ENCODE results near the gene PRR22.

Gene PRR22

DNA sequence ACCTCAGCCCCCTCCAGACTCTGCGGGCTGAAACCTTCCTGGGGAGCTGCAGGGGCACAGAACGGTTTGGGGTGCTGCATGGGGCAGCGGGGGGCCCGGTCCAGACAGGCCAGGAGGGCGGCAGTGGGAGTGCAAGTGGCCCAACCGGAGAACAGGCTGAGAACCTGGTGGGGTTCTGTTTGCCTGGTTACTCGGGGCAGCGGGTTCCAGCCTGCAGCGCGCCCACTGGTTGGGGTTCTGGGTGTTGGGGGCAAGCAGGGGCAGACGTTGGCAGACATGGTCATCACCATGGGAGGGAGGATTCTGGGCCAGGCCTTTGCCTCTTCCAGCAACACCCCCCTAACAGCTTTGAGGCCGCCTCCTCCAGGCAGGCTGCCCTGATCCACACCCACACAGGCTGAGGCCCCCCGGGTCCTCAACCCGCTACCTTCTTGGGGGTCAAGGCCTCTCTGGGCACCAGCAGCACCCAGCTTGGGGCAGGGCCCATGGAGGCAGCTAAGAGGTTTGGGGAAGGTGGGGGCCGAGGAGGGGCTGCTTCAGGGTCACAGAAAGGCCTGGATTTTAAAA is at the start of gene PRR22:
Gene PRR22 (minus strand): TSS at position 166 of the 567 bp plus-strand sequence. CDS start 86 bp downstream, at position 80.
- DNase-seq (ENCODE audit: low spot score): no peak

GRCh38 chr19:5832527-5833216 is 48.1 kb upstream of the PRR22 start:
- no peak for DNase-seq (ENCODE audit: low spot score)

- no peak for DNase-seq (ENCODE audit: low spot score)
These were observed 47.5 kb upstream of the PRR22 start for GRCh38 chr19:5832061-5832460.

DNA sequence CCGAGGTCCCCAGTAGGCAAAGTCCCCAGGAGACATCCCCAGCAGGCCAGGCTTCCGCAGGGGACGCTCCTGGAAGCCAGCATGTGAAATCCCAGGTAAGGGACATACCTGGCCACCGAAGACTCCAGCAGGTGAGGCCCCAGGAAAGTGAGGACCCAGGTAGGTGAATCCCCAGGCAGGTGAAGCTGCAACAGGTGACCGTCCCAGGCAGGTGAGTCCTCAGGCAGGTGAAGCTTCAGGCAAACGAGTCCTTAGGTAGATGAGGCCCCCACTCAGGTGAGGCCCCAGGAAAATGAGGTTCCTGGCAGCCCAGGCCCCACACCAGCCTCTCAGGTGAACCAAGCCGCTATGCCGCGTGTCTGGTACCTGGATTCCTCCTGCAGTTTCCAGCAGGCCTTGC is 46.6 kb upstream of the PRR22 start:
- DNase-seq (ENCODE audit: low spot score): no peak

- DNase-seq (ENCODE audit: low spot score): no peak
These were observed 45.2 kb upstream of the PRR22 start for GRCh38 chr19:5829567-5830310.

- no peak for DNase-seq (ENCODE audit: low spot score)
These were observed 44.4 kb upstream of the PRR22 start for GRCh38 chr19:5828661-5829566.

- DNase-seq (ENCODE audit: low spot score): peak; percentile 98
These were observed 43.5 kb upstream of the PRR22 start for GRCh38 chr19:5827891-5828660.

GRCh38 chr19:5827342-5827890 is 42.9 kb upstream of the PRR22 start:
- no peak for DNase-seq (ENCODE audit: low spot score)

DNA sequence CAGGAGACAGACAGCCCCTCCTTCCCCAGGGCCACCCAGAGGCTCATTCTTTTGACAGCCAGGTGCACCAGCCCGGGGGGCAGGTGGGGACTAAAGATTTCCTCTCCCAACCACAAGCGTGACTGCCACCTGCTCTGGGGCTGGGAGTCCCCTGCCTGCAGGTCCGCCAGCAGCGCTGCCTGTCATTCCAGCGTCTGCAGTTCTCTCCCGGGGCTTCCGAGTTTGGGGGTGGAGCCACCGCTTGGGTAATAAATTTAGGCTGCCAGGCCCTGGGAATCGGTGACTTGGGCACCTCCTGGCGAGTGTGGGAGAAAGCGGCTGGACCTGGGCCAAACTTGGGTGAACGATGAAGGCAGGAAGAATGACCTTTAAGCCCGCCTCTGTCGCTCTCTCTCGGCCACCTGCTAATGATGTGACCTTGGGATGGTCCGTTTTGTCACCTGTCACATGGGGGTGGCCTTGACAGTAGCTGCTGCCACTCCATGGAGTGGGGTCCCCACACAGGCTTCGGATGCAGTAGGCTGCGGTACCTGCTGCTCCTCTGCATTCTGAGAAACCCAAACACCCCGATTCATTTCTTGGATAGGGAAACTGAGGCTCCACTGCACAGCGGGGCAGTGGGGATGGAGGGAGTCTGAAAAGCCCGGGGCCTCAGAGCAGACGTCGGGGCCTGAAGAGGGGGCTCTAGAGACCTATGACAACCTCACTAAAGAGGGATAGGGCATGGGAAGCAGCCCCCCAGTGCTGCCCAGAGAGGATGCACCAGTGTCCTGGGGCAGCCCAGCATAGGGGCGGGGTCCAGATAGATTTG is 42.2 kb upstream of the PRR22 start:
- no peak for DNase-seq (ENCODE audit: low spot score)

DNA sequence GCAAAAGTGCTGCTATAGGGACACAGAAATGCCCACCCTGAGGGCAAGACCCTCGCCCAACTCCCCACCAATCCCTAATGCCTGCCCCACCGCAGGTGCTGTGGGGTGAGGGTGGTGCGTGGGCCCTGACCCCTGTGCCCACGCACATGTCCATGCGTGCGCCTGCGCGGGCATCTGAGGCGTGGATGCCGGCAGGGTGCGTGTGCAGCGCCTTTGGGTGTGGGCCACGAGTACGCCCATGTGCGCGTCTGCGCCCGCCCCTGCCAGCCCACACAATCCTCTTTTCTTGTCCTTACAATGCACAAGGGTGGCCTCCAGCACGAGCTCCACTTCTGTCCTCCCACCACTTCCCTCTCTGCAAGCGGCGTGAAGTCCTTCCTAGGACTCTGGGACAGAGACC is 40.6 kb upstream of the PRR22 start:
- peak; percentile 55 for DNase-seq (ENCODE audit: low spot score)

DNA sequence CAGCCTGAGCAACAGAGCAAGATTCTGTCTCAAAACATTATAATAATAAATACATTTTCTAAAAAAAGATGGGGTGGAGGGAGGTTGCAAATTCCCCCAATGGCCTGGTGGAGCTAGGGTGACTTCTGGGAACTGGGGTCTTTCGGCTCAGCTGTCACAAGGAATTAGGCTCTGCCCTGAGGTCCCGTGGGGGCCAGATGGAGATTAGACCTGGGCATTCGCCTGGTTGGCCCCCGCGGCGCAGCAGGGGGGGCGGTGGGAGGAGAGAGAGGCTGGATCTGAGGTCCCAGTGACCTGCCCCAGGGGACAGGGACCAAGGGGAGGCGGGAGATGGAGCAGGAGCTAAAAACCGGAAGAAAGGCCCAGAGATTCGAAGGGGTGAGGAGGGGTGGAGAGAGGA is 40.2 kb upstream of the PRR22 start:
- DNase-seq (ENCODE audit: low spot score): no peak

- DNase-seq (ENCODE audit: low spot score): no peak
These were observed 39.2 kb upstream of the PRR22 start for GRCh38 chr19:5823579-5824281.

- no peak for DNase-seq (ENCODE audit: low spot score)
These were observed 37.8 kb upstream of the PRR22 start for GRCh38 chr19:5822181-5822844.

- no peak for DNase-seq (ENCODE audit: low spot score)
These were observed 37.1 kb upstream of the PRR22 start for GRCh38 chr19:5821521-5822180.

- DNase-seq (ENCODE audit: low spot score): no peak
These were observed 36.2 kb upstream of the PRR22 start for GRCh38 chr19:5820785-5821184.

- DNase-seq (ENCODE audit: low spot score): no peak
These were observed 34.0 kb upstream of the PRR22 start for GRCh38 chr19:5818594-5818993.

- no peak for DNase-seq (ENCODE audit: low spot score)
These were observed 32.7 kb upstream of the PRR22 start for GRCh38 chr19:5817218-5817617.

DNA sequence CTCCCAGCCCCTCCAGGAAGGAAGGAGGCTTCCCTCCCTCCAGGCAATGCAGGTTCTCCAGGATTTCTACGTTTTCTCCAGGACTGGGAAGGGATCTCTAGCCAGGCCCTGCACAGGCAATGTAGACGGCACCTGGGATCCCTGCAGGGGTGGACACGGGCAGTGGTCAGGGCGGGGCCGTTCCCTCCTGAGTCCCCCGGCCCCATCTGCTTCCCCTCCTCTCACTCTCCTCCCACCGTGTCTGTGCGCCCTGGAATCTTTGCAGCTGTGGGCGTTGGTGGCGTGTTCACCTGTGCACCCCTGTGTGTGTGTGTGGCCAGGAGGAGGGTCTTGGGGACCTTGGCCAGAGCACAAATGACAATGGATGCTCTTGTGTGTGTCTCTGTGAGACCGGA is 30.3 kb upstream of the PRR22 start:
- no peak for DNase-seq (ENCODE audit: low spot score)
